ENCODE results near the gene FMN1. TPM values are rescaled to one million over a fixed set of nuclear protein-coding genes. Genes with fewer than 3 reads are reported as not detected.

Gene FMN1
- polyA plus RNA-seq, 2 of the 4 experiments (the other 2 are of a cell fraction), result 0.53 to 2.2 TPM

GRCh38 chr15:33066584-33066983 is 127.9 kb downstream of the FMN1 start:
- FAIRE-seq, result no peak
- no peak for DNase-seq (ENCODE audit: low read depth in 1 of 2, low spot score in 1 of 2)
- no peak overlapping the region for H3K4me3 ChIP-seq
- TF ChIP-seq RCOR1 (IDR thresholded peaks at IDR 0.05; ENCODE audit: low read depth, low read length) (no peak), PHF8 (IDR thresholded peaks at IDR 0.05; ENCODE audit: borderline replicate concordance, low read depth) (no peak), RNF2 (IDR thresholded peaks at IDR 0.05; ENCODE audit: borderline replicate concordance, low read depth) (no peak), NPAS2 (CRISPR knock-in tag; IDR thresholded peaks at IDR 0.05; ENCODE audit: borderline replicate concordance) (no peak), BHLHE40 (IDR thresholded peaks at IDR 0.05; ENCODE audit: low read depth, low read length) (no peak), REST (IDR thresholded peaks at IDR 0.05) (no peak), EHMT2 (IDR thresholded peaks at IDR 0.05; ENCODE audit: low read depth) (no peak), MAZ (IDR thresholded peaks at IDR 0.05; ENCODE audit: borderline replicate concordance, low read depth, low read length) (no peak), JUN (IDR thresholded peaks at IDR 0.05) (no peak), ESRRA (IDR thresholded peaks at IDR 0.05; ENCODE audit: borderline replicate concordance, low read length) (no peak), JUNB (IDR thresholded peaks at IDR 0.05) (no peak), FOSL2 (IDR thresholded peaks at IDR 0.05) (no peak), FOSL2 (CRISPR knock-in tag; IDR thresholded peaks at IDR 0.05) (no peak), FOXS1 (CRISPR knock-in tag; IDR thresholded peaks at IDR 0.05) (no peak), ELK1 (IDR thresholded peaks at IDR 0.05; ENCODE audit: low read depth, low read length) (no peak), EP300 (IDR thresholded peaks at IDR 0.05) (no peak), ZSCAN20 (CRISPR knock-in tag; IDR thresholded peaks at IDR 0.05) (no peak), TP53 (CRISPR knock-in tag; IDR thresholded peaks at IDR 0.05) (no peak)
- TF ChIP-seq, protein P1, sequence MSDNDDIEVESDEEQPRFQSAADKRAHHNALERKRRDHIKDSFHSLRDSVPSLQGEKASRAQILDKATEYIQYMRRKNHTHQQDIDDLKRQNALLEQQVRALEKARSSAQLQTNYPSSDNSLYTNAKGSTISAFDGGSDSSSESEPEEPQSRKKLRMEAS (IDR thresholded peaks at IDR 0.05), result no peak
- no peak overlapping the region for H3K4me2 ChIP-seq
- H3K9me3 ChIP-seq, result no peaks in the 10 kb centered on the region
- H3K4me1 ChIP-seq, result peaks cover 22% of the 10 kb centered on the region
- ATAC-seq, result no peak
- H3K27ac ChIP-seq, result no peak overlapping the region
- 91% methylated on average over 8 of the region's 8 CpGs for WGBS (ENCODE audit: missing lambda C conversion rate)
- ChIA-PET POLR2A (no interaction called here), CTCF (interaction anchor here (0.6 to 1.6 kb wide), 6 partner anchors 12 to 404 kb away, joined by 3 to 5 read pairs (median 4); no protein-coding TSS in a partner anchor)

GRCh38 chr15:33064878-33065277 is 129.6 kb downstream of the FMN1 start:
- no peak overlapping the region for H3K4me2 ChIP-seq
- no peak overlapping the region for H3K4me3 ChIP-seq
- H3K4me1 ChIP-seq, result peaks cover 22% of the 10 kb centered on the region
- TF ChIP-seq HOXB13 (CRISPR knock-in tag; IDR thresholded peaks at IDR 0.05; ENCODE audit: low read depth) (no peak), FOSL2 (IDR thresholded peaks at IDR 0.05) (no peak), FOSL2 (CRISPR knock-in tag; IDR thresholded peaks at IDR 0.05) (no peak), MAZ (IDR thresholded peaks at IDR 0.05; ENCODE audit: borderline replicate concordance, low read depth, low read length) (no peak), NPAS2 (CRISPR knock-in tag; IDR thresholded peaks at IDR 0.05; ENCODE audit: borderline replicate concordance) (no peak), JUN (IDR thresholded peaks at IDR 0.05) (no peak), RCOR1 (IDR thresholded peaks at IDR 0.05; ENCODE audit: low read depth, low read length) (no peak), CBX2 (IDR thresholded peaks at IDR 0.05; ENCODE audit: borderline replicate concordance, low read depth) (no peak), CHD4 (IDR thresholded peaks at IDR 0.05; ENCODE audit: borderline replicate concordance) (no peak)
- TF ChIP-seq, protein P2, sequence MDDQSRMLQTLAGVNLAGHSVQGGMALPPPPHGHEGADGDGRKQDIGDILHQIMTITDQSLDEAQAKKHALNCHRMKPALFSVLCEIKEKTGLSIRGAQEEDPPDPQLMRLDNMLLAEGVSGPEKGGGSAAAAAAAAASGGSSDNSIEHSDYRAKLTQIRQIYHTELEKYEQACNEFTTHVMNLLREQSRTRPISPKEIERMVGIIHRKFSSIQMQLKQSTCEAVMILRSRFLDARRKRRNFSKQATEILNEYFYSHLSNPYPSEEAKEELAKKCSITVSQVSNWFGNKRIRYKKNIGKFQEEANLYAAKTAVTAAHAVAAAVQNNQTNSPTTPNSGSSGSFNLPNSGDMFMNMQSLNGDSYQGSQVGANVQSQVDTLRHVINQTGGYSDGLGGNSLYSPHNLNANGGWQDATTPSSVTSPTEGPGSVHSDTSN (IDR thresholded peaks at IDR 0.05), result no peak
- no peak overlapping the region for H3K27ac ChIP-seq
- ChIA-PET CTCF (interaction anchor here (1.5 kb wide), 2 partner anchors 44 to 68 kb away, joined by 4 to 7 read pairs; no protein-coding TSS in a partner anchor), POLR2A (no interaction called here)
- 36% methylated on average over 3 of the region's 3 CpGs for WGBS (ENCODE audit: missing lambda C conversion rate)
- DNase-seq (ENCODE audit: low read depth in 1 of 2, low spot score in 1 of 2) (no peak), FAIRE-seq (no peak), ATAC-seq (no peak)
- no peaks in the 10 kb centered on the region for H3K9me3 ChIP-seq

Measured in A549 (cell line).